G401.6 (cell line): ENCODE results near the gene PIGC.
"Not testable (repeated sequence)": the region's sequence is repeated elsewhere in the genome, so short reads cannot be mapped to it uniquely, and the experiment has no call there.

Source experiments
- FAIRE-seq: peaks from 2 replicates; lab custom pipeline; 2012; peaks lifted over from hg19 to GRCh38; lab: Jason Lieb, UNC

PIGC gene

DNA sequence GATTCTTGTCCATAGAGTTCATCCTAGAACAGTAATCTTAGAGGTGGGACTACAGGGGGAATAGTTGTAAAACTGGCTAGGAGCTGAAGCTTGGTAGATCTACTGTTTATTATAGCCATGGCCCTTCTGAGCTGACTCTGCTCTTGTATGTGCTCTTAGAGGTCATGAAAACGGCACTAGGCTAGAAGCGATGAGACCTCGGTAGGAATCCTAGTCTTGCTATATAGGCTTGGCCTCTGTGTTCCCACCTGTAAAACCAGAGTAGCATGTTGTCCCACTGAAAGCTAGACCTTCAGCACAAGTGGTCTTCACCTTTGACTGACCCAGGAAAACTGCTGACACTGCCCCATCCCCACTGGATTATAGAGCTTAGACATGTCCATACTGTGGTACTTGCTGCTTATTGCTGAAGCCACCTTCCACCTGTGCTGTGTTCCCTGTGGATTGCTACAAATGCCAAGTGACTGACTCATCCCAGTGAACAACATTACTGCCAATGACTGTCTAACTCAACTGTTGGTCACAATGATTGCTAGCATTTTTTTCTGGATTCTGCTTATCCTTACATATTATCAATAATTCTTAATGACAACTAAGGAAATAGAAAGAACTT, 23.0 kb upstream of the PIGC start:
- FAIRE-seq = no peak

GRCh38 chr1:172465617-172466016, 21.7 kb upstream of the PIGC start:
- FAIRE-seq = no peak

GRCh38 chr1:172460887-172461315, 17.0 kb upstream of the PIGC start:
- no peak for FAIRE-seq

DNA sequence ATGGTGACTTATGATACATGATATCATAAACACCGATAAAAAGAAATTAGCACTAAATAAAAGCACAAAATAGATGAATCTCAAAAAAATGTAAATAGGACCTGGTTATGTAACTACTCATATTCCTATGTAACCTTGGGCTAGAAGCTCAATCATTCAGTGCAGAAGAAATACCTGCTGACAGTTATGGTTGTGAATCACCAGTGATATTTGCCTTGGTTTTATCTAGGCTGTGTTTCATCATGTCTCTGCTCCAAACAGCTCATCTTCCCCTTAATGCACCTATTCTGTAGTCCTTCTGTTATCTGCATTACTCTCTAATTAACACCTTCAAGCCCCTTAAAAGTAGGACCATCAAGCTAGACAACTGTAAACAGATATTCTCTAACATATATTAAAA, 16.3 kb upstream of the PIGC start:
- no peak for FAIRE-seq

- no peak for FAIRE-seq
Measured at GRCh38 chr1:172457479-172458130, 13.7 kb upstream of the PIGC start.

DNA sequence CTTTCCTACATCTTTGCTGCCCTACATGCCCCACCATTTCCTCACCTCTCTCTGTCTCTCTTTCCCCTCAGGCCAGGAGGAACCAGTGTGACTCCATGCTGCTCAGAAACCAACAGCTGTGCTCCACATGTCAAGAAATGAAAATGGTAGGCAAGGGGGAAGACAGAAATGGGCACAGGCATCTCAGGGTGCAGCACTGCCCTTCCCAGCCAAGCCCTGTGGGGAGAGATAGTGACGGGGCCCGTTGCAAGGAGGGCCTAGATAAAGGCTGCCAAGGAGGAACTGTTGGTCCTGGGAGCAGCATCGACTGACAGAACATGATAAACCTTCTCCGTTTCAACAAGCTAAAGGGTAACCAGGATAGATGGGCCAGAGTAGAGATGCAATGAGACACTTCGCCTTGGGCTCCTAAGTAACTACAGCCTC, 12.5 kb upstream of the PIGC start:
- FAIRE-seq = no peak

DNA sequence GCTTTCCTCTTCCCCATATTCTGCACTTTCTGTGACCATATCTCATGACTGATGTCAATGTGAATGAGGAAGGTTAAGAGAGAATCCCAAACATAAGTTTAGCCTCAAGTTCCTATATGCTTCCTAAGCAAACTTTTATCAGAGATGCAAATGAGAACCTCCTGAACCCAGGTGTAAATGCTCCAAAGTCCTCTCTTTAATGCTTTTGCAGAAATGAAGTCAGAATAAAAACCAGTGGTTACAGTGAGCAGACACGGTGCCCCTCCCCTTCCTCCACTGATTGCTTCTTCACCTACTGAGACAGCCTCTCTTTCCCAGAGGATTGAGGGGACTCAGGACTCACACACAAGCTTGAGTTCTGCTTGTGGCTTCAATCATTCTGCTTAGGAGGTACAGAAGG, 11.6 kb upstream of the PIGC start:
- FAIRE-seq = no peak

GRCh38 chr1:172453607-172454006, 9.7 kb upstream of the PIGC start:
- FAIRE-seq = no peak

DNA sequence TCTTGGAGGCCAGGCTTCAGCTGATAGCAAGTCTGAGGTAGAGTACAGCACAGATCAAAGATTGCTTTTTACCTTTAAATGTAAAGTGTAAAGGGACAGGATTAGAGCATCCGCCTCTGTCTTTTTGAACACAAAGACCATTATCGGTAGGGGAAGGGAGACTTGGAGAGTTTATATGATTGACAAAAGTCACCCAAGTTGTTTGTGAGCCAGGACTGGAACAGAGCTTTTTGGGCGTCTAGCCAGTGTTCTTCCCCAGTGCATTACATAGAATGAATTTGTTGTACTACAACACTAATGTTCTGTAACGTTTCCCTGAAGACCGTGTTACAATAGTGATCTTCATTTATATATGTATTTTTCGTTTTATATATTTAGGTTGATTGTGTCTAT, 9.3 kb upstream of the PIGC start:
- no peak for FAIRE-seq

- FAIRE-seq = no peak
Measured at GRCh38 chr1:172452536-172453152, 8.8 kb upstream of the PIGC start.

DNA sequence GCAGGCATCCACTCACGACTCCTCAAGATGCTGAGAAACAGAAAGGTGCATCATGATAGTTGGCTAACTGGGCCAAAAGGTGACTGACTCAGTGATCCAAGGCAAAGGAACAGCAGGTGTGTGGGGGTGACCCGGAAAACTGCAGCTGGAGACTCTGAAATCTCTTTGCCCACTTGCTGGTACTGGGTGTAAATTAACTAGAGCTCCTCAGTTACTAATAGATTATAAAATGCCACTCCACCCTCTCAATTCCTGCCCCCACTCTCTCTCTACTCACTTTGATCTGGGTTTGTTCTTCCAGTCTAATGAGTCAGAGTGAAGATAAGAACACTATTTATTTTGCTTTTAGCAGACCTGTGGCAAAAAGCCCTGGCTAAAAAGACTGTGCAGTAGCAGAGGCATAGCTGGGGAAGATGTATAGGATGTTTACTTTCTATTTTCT, 7.2 kb upstream of the PIGC start:
- FAIRE-seq = no peak

- FAIRE-seq = no peak
Measured at GRCh38 chr1:172450524-172450885, 6.6 kb upstream of the PIGC start.

GRCh38 chr1:172449585-172450523, 6.0 kb upstream of the PIGC start:
- FAIRE-seq = no peak

GRCh38 chr1:172448995-172449584, 5.2 kb upstream of the PIGC start:
- no peak for FAIRE-seq

GRCh38 chr1:172447641-172448040, 3.8 kb upstream of the PIGC start:
- no peak for FAIRE-seq

DNA sequence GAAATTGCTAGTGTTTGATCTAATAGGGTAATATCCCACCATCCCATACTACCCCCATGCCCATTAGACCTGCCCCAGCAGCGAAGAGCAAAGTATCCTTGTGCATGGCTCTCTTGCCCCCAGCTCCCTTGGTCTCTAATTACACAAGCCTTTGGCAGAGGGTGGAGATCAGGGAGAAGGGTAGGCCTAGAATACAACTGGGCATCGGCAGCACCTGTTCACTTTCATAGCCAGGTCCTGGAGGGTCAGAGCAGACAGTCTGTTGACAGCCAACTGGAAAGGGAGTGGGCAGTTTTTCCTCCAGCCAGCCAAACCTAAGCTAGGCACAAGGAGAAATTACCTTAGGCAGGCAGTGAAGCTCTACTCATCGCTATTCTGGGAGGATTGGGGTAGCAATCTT, 2.7 kb upstream of the PIGC start:
- FAIRE-seq = no peak

DNA sequence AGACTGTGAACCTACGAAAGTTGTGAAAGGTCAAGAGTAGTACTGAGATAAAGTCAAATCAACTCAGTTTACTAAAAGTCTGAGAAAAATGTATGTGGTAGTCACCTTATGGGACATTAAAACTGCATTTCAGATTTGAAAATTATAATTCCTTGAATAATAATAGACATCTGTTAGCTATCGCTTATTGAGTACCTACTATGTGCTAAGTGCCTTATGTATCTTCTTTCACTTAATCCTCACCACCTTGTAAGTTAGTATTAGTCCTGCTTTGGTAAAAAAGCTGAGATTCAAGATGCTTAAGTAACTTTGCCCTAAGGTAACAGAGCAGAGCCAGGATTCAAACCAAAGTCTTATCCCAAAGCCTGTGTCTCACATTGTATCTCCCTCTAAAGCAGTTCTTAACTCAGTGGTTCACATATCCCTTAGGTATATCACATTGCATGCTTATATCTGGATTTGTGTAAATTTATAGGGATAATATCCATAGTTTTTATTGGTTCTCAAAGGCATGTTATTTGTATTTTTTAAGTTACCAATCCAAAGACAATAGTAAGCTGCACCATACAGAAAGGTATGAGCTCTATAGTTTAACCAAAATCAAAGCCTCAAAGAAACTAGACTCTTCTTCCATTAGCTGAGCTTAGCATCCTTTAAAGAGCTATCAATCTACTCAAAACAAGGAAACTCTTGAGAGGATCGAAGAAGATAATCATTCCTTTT, 865 bp downstream of the PIGC start:
- FAIRE-seq = peak; percentile 8

DNA sequence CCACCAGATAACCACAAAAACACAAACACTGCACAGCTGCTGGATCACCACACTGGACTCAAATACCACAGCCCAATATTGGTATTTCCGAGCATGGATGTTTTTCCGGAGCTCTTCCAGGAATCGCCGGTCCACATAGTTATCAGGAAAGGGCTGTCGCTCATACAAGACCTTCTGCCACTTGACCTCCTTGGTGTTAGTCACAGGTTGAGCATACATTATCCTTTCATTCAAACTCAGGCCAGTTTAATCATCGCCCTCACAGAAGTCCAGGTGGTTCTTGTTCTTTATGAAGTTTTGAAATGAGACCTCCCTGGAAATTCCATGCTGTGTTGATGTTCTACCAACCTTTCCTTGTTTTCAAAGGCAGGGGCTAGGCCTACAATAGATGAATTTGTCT, 1.5 kb downstream of the PIGC start:
- FAIRE-seq = no peak

DNA sequence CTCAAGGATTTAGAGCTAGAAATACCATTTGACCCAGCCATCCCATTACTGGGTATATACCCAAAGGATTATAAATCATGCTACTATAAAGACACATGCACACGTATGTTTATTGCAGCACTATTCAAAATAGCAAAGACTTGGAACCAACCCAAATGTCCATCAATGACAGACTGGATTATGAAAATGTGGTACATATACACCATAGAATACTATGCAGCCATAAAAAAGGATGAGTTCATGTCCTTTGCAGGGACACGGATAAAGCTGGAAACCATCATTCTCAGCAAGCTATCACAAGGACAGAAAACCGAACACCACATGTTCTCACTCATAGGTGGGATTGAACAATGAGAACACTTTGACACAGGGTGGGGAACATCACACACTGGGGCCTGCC, 6.7 kb downstream of the PIGC start:
- FAIRE-seq = not testable (repeated sequence)

DNA sequence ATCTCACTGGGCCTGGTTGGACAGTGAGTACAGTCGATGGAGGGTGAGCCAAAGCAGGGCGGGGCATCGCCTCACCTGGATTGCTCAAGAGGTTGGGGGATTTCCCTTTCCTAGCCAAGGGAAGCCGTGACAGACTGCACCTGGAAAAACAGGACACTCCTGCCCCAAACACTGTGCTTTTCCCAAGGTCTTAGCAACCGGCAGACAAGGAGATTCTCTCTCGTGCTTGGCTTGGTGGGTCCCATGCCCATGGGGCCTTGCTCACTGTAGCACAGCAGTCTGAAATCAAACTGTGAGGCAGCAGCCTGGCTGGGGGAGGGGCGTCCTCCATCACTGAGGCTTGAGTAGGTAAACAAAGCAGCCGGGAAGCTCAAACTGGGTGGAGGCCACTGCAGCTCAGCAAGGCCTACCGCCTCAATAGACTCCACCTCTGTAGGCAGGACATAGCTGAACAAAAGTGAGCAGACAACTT, 12.1 kb downstream of the PIGC start:
- no peak for FAIRE-seq

DNA sequence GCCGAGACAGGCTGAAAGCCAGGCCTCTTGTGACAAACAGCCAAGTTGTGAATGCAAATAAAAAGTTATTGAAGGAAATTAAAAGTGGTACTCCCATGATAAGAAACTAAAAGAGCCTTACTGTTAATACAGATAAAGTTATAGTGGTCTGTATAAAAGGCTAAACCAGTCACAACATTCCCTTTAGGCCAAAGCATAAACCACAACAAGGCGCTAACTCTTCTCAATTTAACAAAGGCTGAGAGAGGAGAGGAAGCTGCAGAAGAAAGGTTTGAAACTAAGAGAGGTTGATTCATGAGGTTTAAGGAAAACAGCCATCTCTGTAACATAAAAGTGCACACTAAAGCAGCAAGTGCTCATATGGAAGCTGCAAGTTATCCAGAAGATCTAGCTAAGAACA, 12.7 kb downstream of the PIGC start:
- no peak for FAIRE-seq

DNA sequence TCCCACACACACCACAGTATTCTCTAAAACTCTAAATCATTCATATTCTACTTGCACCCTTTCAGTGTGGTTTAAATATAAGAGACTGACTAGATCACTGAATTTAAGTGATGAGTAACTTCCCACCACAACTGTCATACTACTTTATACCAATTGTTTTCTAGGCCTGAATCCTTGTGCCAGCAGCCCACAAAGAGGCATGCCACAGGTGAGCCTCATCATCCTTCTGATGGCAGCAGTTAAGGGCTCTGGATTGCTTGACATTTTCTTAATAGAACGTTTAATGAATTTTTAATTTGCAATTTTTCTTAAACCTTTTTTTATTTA, 13.8 kb downstream of the PIGC start:
- no peak for FAIRE-seq
